ENCODE measurements around the gene CSTPP1. TPM values are rescaled to one million over a fixed set of nuclear protein-coding genes. Genes with fewer than 3 reads are reported as not detected.
"Not testable (repeated sequence)": the region's sequence is repeated elsewhere in the genome, so short reads cannot be mapped to it uniquely, and the experiment has no call there.

The CSTPP1 gene
- total RNA-seq, 1 donor from 2014 or later: 32.8 TPM

DNA sequence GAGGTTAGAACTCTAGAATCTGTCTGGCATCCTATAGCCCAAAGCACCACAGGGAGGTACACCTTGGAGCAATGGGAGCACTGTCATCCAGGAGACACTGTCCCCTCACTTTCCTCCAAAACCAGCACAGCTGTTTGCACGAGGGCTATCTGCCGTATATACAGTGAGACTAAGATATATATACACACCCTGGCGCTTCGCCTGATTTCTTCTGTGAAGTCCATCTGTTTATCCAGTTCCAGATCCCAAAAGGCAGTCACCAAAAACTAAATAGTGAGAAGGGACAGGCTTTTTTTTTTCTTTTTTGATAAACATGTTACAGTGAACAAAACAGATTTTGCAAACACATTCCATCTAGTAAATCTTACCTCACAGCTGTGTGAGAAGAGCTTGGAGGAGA, 171.7 kb downstream of the CSTPP1 start:
- no peak for ATAC-seq
- Histone ChIP-seq H3K4me1 (no peaks in the 10 kb centered on the region), H3K36me3 (no peaks in the 10 kb centered on the region), H3K27me3 (ENCODE audit: low read depth) (no peaks in the 10 kb centered on the region), H3K27ac (no peak overlapping the region), H3K4me3 (no peak overlapping the region), H3K9me3 (no peaks in the 10 kb centered on the region)
- DNase-seq: no peak
- intact Hi-C loops (cut with DNase I): no loop called here
- TF ChIP-seq, protein P1, sequence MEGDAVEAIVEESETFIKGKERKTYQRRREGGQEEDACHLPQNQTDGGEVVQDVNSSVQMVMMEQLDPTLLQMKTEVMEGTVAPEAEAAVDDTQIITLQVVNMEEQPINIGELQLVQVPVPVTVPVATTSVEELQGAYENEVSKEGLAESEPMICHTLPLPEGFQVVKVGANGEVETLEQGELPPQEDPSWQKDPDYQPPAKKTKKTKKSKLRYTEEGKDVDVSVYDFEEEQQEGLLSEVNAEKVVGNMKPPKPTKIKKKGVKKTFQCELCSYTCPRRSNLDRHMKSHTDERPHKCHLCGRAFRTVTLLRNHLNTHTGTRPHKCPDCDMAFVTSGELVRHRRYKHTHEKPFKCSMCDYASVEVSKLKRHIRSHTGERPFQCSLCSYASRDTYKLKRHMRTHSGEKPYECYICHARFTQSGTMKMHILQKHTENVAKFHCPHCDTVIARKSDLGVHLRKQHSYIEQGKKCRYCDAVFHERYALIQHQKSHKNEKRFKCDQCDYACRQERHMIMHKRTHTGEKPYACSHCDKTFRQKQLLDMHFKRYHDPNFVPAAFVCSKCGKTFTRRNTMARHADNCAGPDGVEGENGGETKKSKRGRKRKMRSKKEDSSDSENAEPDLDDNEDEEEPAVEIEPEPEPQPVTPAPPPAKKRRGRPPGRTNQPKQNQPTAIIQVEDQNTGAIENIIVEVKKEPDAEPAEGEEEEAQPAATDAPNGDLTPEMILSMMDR (IDR thresholded peaks at IDR 0.05): no peak

DNA sequence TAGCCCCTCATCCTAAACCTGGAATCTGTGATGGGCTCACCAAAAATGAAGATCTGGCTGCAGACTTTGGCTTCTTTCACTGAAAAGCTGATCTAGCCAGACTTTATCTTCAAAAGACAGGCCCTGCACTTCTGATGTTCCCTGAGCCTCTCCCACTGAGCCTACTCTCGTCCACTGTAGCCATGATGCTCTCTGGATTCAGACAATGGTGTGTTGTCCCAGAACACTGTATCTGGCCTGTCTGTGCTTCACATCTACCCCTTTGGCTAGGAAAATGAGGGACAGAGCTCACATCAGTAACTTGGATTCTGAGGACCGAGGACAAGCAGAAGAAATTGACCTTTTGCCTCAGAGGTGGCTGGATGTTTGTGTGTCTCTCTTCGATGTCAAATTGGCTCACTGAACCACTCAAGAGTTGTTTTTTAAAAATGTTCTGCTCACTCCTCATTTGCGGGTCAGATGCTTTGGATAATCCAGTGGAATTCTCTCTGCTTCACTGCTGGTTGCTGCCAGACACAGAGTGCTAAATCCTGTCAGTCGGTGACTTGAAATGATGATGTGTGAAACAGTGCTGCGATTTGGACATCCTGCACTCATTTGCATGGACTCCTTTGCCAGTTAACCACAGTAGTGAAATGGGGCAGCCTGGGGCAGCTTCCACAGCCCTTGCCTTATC, 172.6 kb downstream of the CSTPP1 start:
- peak; percentile 44 to 64 for ATAC-seq
- no peaks in the 10 kb centered on the region for H3K4me1 ChIP-seq
- TF ChIP-seq, protein P1 (IDR thresholded peaks at IDR 0.05): no peak
- H3K9me3 ChIP-seq: no peaks in the 10 kb centered on the region
- intact Hi-C loops (cut with DNase I): no loop called here
- no peak for DNase-seq
- H3K36me3 ChIP-seq: no peaks in the 10 kb centered on the region
- no peak overlapping the region for H3K27ac ChIP-seq
- no peak overlapping the region for H3K4me3 ChIP-seq
- H3K27me3 ChIP-seq (ENCODE audit: low read depth): no peaks in the 10 kb centered on the region

DNA sequence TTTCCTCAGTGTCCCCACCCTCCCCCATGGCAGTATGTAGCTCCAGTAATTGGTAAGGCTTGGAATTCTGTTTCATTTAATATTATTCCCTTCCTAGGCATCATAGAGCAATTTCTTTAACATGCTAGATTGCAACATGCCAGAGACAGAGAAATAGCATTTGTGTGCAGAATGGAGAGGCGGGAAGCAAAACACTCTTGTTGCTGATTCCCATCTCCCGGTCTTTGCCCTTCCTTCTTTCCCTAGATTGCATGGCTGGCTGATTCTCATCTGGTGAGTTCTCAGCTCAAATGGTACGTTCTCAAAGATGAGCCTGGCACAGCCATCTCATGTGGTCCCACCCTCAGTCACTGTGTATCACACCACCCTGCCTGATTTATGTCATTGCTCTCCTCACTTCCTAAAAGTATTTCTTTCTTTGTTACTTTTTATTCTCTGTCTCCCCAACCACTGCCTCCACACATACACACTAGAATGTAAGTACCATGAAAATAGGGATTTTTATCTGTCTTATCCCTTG, 173.2 kb downstream of the CSTPP1 start:
- Histone ChIP-seq H3K4me1 (no peaks in the 10 kb centered on the region), H3K4me3 (no peak overlapping the region), H3K27me3 (ENCODE audit: low read depth) (no peaks in the 10 kb centered on the region), H3K27ac (no peak overlapping the region), H3K9me3 (no peaks in the 10 kb centered on the region), H3K36me3 (no peaks in the 10 kb centered on the region)
- intact Hi-C loops (cut with DNase I): no loop called here
- DNase-seq (no peak), ATAC-seq (no peak)
- TF ChIP-seq, protein P1 (IDR thresholded peaks at IDR 0.05): no peak

DNA sequence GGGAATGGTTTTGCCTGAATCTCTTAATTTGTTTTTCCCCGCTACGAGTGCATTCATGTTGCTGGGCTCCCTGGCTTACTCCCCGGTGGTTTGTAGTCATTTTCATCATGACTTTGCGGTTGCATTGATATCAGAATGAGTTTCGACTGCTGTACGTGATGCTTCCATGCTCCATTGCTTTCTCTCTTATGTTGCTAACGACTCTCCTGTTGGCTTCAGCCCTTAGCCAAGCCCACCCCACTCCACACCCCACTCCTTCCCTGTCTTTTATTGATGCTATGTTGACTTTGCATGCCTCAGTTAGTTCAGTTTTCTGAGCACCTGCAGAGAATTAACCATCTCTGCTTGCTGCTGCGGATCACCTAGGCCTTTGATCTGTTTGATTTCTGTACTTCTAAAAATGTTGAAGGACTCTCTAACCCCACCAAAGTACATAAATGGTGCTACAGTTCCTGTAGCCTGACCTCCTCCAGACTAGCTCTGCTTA, 174.8 kb downstream of the CSTPP1 start:
- Histone ChIP-seq H3K27me3 (ENCODE audit: low read depth) (no peaks in the 10 kb centered on the region), H3K9me3 (no peaks in the 10 kb centered on the region), H3K4me1 (no peaks in the 10 kb centered on the region), H3K36me3 (no peaks in the 10 kb centered on the region), H3K27ac (no peak overlapping the region), H3K4me3 (no peak overlapping the region)
- DNase-seq: no peak
- ATAC-seq: peak in 1 of 2 donors; percentile 30
- intact Hi-C loops (cut with DNase I): no loop called here
- TF ChIP-seq, protein P1 (IDR thresholded peaks at IDR 0.05): no peak

DNA sequence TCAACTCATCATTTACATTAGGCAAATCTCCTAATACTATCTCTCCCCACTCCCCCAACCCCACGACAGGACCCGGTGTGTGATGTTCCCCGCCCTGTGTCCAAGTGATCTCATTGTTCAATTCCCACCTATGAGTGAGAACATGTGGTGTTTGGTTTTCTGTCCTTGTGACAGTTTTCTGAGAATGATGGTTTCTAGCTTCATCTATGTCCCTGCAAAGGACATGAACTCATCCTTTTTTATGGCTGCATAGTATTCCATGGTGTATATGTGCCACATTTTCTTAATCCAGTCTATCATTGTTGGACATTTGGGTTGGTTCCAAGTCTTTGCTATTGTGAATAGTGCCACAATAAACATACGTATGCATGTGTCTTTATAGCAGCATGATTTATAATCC, 176.4 kb downstream of the CSTPP1 start:
- H3K27me3 ChIP-seq (ENCODE audit: low read depth); H3K4me1 ChIP-seq; H3K36me3 ChIP-seq; H3K9me3 ChIP-seq; DNase-seq; H3K27ac ChIP-seq; ATAC-seq; H3K4me3 ChIP-seq; intact Hi-C loops (cut with DNase I): not testable (repeated sequence)

DNA sequence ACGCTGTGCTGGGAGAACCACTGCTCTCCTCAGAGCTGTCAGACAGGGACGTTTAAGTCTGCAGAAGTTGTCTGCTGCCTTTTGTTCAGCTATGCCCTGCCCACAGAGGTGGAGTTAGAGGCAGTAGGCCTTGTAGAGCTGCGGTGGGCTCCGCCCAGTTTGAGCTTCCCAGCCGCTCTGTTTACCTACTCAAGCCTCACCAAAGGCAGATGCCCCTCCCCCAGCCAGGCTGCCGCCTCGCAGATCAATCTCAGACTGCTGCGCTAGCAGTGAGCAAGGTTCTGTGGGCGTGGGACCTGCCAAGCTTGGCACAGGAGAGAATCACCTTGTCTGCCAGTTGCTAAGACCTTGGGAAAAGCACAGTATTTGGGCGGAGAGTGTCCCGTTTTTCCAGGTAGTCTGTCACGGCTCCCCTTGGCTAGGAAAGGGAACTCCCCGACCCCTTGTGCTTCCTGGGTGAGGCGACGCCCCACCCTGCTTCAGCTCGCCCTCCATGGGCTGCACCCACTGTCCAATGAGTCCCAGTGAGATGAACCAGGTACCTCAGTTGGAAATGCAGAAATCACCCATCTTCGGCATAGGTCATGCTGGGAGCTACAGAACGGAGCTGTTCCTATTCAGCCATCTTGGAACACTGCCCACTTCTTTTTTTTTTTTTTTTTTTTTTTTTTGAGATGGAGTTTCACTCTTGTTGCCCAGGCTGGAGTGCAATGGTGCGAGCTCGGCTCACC, 182.6 kb downstream of the CSTPP1 start:
- H3K9me3 ChIP-seq; intact Hi-C loops (cut with DNase I); ATAC-seq: not testable (repeated sequence)

More for the DNA sequence above, 182.6 kb downstream of the CSTPP1 start:
- DNase-seq: peak; percentile 78
- not testable (repeated sequence) for H3K4me1 ChIP-seq; H3K27me3 ChIP-seq (ENCODE audit: low read depth); H3K4me3 ChIP-seq; H3K36me3 ChIP-seq; H3K27ac ChIP-seq

Measured in lower lobe of right lung (tissue), 2 donors.